Thymus (tissue), 14 donors: ENCODE results near the gene PVR. TPM values are rescaled to one million over a fixed set of nuclear protein-coding genes. Genes with fewer than 3 reads are reported as not detected.

ENCODE experiments used
- DNase-seq, 9 donors: peaks; one replicate each; pipeline ENCODE4 v3.0.0-alpha.2; 2013; ENCODE audit warnings: low spot score in 9 of 9, low read depth in 6 of 9, missing footprints in 1 of 9
- H3K27ac ChIP-seq, 2 donors: one replicate each; pipeline ENCODE4 v1.5.1; 2013; ENCODE audit warnings: control low read depth in 1 of 2, low read depth in 1 of 2, low read length in 1 of 2, mild to moderate bottlenecking in 1 of 2, moderate library complexity in 1 of 2
- H3K27me3 ChIP-seq, 2 donors: one replicate each; pipeline ENCODE4 v1.5.1; 2013; ENCODE audit warnings: low read length in 1 of 2; ENCODE audit not compliant: control insufficient read depth in 2 of 2, insufficient read depth in 1 of 2
- H3K36me3 ChIP-seq, 2 donors: one replicate each; pipeline ENCODE4 v1.5.1; 2013; ENCODE audit warnings: low read length in 1 of 2, mild to moderate bottlenecking in 1 of 2, moderate library complexity in 1 of 2; ENCODE audit not compliant: control insufficient read depth in 2 of 2, insufficient read depth in 2 of 2
- H3K4me1 ChIP-seq, 2 donors: one replicate each; pipeline ENCODE4 v1.5.1; 2013; ENCODE audit warnings: low read length in 2 of 2; ENCODE audit not compliant: control insufficient read depth in 2 of 2, insufficient read depth in 2 of 2
- H3K4me3 ChIP-seq, 2 donors: one replicate each; pipeline ENCODE4 v1.5.1; 2013; ENCODE audit warnings: low read length in 2 of 2, control low read depth in 1 of 2, mild to moderate bottlenecking in 1 of 2
- H3K9me3 ChIP-seq, 2 donors: one replicate each; pipeline ENCODE4 v1.5.1; 2013; ENCODE audit warnings: low read length in 1 of 2, mild to moderate bottlenecking in 1 of 2; ENCODE audit not compliant: control insufficient read depth in 2 of 2, insufficient read depth in 1 of 2
- WGBS: extraction: QIAGEN DNeasy Blood & Tissue Kit; methylation state at CpG from one replicate; pipeline ENCODE4 v1.1.7; 2013; 5-methylcytosine and 5-hydroxymethylcytosine counted together
- long read RNA-seq, 10 donors: transcript quantifications; one replicate each; lab custom pipeline, GENCODE V29; 2026
- polyA plus RNA-seq: library from polyadenylated mRNA; stranded (reverse); fragments of 200-250 nt; gene quantifications from one replicate; pipeline ENCODE4 v1.2.3, GENCODE V29; 2013
- total RNA-seq: library from RNA; stranded (reverse); fragments of 120-200 nt; gene quantifications from one replicate; pipeline ENCODE4 v1.2.4, GENCODE V29; 2013
- donor health status: healthy.

The PVR gene
- total RNA-seq (5.6 TPM), polyA plus RNA-seq (7.8 TPM)
- long read RNA-seq, donor 1, result 0 reads
- long read RNA-seq, donor 2, partial matches to known transcripts, result 0 of 5 reads
- long read RNA-seq, donor 2, other reads (novel, unspliced or antisense), result 0 of 5 reads
- long read RNA-seq, donor 3, result 0 reads
- long read RNA-seq, donor 4, partial matches to known transcripts, result 0 of 1 reads
- long read RNA-seq, donor 4, other reads (novel, unspliced or antisense), result 0 of 1 reads
- long read RNA-seq, donor 5, partial matches to known transcripts, result 0 of 4 reads
- long read RNA-seq, donor 5, other reads (novel, unspliced or antisense), result 0 of 4 reads
- long read RNA-seq, donor 6, partial matches to known transcripts, result 0 of 1 reads
- long read RNA-seq, donor 6, other reads (novel, unspliced or antisense), result 0 of 1 reads
- long read RNA-seq, donor 7, partial matches to known transcripts, result 0 of 1 reads
- long read RNA-seq, donor 7, other reads (novel, unspliced or antisense), result 0 of 1 reads
- long read RNA-seq, donor 8, result 0 reads
- long read RNA-seq, donor 9, partial matches to known transcripts, result 0 of 1 reads
- long read RNA-seq, donor 9, other reads (novel, unspliced or antisense), result 0 of 1 reads
- long read RNA-seq, donor 10, result 0 reads

DNA sequence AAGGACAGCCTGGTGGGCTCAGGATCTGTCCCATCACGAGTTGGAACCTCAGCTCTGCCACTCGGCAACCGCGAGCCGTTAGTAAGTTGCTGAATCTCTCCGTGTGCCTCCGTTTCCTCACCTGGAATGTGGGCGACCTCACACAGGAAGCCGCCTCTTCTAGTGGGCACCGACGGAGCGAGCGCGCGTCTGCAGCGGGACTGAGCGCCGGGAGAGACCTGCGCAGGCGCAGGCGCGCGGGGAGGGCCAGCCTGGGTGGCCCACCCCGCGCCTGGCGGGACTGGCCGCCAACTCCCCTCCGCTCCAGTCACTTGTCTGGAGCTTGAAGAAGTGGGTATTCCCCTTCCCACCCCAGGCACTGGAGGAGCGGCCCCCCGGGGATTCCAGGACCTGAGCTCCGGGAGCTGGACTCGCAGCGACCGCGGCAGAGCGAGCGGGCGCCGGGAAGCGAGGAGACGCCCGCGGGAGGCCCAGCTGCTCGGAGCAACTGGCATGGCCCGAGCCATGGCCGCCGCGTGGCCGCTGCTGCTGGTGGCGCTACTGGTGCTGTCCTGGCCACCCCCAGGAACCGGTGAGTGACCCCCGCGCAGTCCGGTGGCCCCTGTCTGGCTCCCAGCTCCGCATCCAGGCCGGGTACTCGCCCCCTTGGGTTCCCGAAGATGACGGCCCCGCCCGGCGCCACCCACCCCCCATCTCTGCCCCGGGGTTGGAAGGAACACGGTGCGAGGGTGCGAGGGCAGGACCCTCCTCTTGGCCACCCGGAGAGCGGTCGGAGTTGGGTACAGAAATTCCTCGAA lies at the start of gene PVR:
Gene PVR, plus strand, starts transcription at position 306 of the 797 bp plus-strand sequence. Its CDS starts 187 bp downstream, at position 493.
- peak in 3 of 9 donors; percentile 28 to 58 (median 45) for DNase-seq

GRCh38 chr19:44596428-44597130 lies 47.1 kb upstream of the PVR start:
- Histone ChIP-seq H3K27me3 (peaks cover 0 to 5% of the 10 kb centered on the region in 2 donors), H3K4me3 (no peak overlapping the region), H3K36me3 (no peaks in the 10 kb centered on the region), H3K4me1 (no peaks in the 10 kb centered on the region), H3K27ac (no peak overlapping the region), H3K9me3 (no peaks in the 10 kb centered on the region)
- DNase-seq, result no peak
- 95% methylated on average over 10 of the region's 10 CpGs for WGBS

More for the DNA sequence above, at the start of gene PVR:
- Histone ChIP-seq H3K27me3 (peaks cover 0 to 20% of the 10 kb centered on the region in 2 donors), H3K4me3 (peak within 1 kb of the TSS; percentile 61 to 79), H3K9me3 (no peaks in the 10 kb centered on the region), H3K36me3 (peaks cover 0 to 7% of the 10 kb centered on the region in 2 donors), H3K4me1 (peaks cover 4 to 11% of the 10 kb centered on the region in 2 donors), H3K27ac (no peak within 1 kb of the TSS)
- WGBS, result under 1% methylated on average over 70 of the region's 70 CpGs

GRCh38 chr19:44597131-44597491 lies 46.6 kb upstream of the PVR start:
- no peak for DNase-seq
- Histone ChIP-seq H3K9me3 (no peaks in the 10 kb centered on the region), H3K36me3 (no peaks in the 10 kb centered on the region), H3K27ac (no peak overlapping the region), H3K4me1 (no peaks in the 10 kb centered on the region), H3K4me3 (no peak overlapping the region), H3K27me3 (peaks cover 0 to 5% of the 10 kb centered on the region in 2 donors)
- 93% methylated on average over 3 of the region's 3 CpGs for WGBS

GRCh38 chr19:44598355-44598754 lies 45.4 kb upstream of the PVR start:
- peaks cover 0 to 5% of the 10 kb centered on the region in 2 donors for H3K27me3 ChIP-seq
- DNase-seq, result no peak
- no peak overlapping the region for H3K4me3 ChIP-seq
- no peak overlapping the region for H3K27ac ChIP-seq
- no peaks in the 10 kb centered on the region for H3K4me1 ChIP-seq
- no peaks in the 10 kb centered on the region for H3K9me3 ChIP-seq
- no peaks in the 10 kb centered on the region for H3K36me3 ChIP-seq

- no peak for DNase-seq
- Histone ChIP-seq H3K27ac (no peak overlapping the region), H3K4me3 (no peak overlapping the region), H3K4me1 (no peaks in the 10 kb centered on the region), H3K27me3 (peaks cover 0 to 3% of the 10 kb centered on the region in 2 donors), H3K36me3 (no peaks in the 10 kb centered on the region), H3K9me3 (no peaks in the 10 kb centered on the region)
- 94% methylated on average over 3 of the region's 3 CpGs for WGBS
These were observed 44.8 kb upstream of the PVR start for GRCh38 chr19:44598880-44599279.

DNA sequence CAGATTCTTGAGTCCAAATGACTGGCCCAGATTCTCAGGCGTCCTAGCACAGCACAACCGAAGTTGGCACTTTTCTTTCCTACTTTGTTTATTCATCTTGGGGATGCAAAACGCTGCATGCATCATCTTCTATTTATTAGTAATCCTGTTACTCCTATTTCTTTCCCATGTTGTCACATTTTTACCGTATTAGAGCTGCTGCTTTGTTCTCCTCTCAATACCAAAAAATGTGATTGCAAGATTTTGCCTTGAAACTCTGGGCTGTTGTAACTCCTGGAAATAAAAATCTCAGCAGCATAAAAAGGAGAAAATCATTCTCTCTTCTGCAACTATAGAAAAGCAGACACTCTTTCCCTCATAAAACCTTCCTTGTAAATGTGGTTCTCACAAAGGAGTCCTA lies 43.2 kb upstream of the PVR start:
- Histone ChIP-seq H3K27ac (no peak overlapping the region), H3K4me3 (no peak overlapping the region), H3K9me3 (no peaks in the 10 kb centered on the region), H3K36me3 (no peaks in the 10 kb centered on the region), H3K27me3 (peaks cover 0 to 3% of the 10 kb centered on the region in 2 donors), H3K4me1 (no peaks in the 10 kb centered on the region)
- DNase-seq, result no peak
- WGBS, result 93% methylated on average over 4 of the region's 4 CpGs

GRCh38 chr19:44602081-44602480 lies 41.6 kb upstream of the PVR start:
- Histone ChIP-seq H3K27ac (no peak overlapping the region), H3K4me1 (no peaks in the 10 kb centered on the region), H3K4me3 (no peak overlapping the region), H3K9me3 (no peaks in the 10 kb centered on the region), H3K27me3 (no peaks in the 10 kb centered on the region), H3K36me3 (no peaks in the 10 kb centered on the region)
- 97% methylated on average over 6 of the region's 6 CpGs for WGBS
- DNase-seq, result no peak

DNA sequence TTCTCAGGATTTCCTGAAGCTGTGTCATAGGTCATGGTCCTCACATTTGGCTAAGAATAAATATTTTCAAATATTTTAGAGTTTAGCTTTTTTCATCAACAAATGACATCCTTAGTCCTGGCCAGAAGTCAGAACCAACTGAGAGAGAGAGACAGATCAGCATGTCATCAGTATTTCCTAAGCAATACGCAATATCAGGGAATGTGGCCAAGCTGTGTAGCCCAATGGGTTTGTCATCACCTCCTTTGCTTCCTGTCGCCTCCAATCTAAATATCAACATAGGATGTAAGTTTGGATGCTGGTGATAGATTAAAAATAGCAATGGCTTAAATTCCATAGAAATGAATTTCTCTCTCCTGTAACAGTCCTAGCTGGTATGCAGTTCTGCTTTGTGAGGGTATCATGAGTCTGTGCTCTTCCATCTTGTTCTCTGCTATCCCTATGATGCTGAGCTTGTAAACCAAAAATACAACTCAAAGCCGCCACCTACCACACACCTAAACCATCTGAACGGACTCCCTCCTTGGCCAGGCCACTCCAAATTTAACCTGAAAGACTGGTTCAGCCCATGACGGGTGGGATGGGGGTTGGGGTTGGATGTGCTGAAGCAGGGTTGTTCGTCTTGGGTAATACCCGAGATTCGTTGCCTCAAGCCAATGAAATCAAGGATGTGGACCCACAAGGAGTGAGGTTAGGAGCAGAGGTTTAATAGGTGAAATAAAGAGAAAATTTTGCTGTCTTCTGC lies 40.3 kb upstream of the PVR start:
- H3K4me3 ChIP-seq, result no peak overlapping the region
- no peak overlapping the region for H3K27ac ChIP-seq
- no peak for DNase-seq
- H3K9me3 ChIP-seq, result no peaks in the 10 kb centered on the region
- H3K36me3 ChIP-seq, result no peaks in the 10 kb centered on the region
- no peaks in the 10 kb centered on the region for H3K4me1 ChIP-seq
- H3K27me3 ChIP-seq, result no peaks in the 10 kb centered on the region
- WGBS, result 93% methylated on average over 8 of the region's 8 CpGs
